ENCODE measurements around the gene SLC12A5.

Gene SLC12A5

DNA sequence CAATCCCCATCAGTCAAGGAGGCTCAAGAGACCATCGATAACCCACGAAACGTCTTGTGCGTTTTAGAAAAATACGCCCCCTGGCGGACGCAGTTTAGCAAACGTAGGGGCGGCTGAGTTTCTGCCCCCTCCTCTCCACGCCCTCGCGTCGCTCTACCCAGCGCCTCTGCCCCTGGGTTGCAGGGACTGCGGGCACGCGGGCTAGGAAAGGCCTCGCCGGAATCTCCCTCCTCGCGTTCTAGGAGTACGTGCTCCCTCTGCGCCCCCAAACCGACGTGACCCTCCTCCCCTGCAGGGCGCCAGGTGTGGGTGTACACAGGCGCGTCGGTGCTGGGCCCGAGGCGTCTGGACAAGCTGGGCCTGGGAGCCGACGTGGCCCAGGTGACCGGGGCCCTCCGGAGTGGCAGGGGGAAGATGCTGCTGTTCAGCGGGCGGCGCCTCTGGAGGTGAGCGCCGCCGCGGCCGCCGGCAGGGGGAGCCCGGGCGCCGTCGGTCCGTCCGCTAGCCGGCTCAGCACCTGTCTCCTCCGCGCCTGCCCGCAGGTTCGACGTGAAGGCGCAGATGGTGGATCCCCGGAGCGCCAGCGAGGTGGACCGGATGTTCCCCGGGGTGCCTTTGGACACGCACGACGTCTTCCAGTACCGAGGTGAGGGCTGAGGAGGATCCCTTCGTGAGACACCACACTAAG, 15.0 kb upstream of the SLC12A5 start:
- Mint-ChIP-seq H3K9me3 (ENCODE audit: low read depth) (no peaks in the 10 kb centered on the region), H3K36me3 (peaks cover 2% of the 10 kb centered on the region), H3K4me1 (ENCODE audit: low read depth) (peaks cover 40% of the 10 kb centered on the region), H3K27me3 (peaks cover 46% of the 10 kb centered on the region), H3K4me3 (peak overlapping the region; percentile 63), H3K27ac (no peak overlapping the region)

DNA sequence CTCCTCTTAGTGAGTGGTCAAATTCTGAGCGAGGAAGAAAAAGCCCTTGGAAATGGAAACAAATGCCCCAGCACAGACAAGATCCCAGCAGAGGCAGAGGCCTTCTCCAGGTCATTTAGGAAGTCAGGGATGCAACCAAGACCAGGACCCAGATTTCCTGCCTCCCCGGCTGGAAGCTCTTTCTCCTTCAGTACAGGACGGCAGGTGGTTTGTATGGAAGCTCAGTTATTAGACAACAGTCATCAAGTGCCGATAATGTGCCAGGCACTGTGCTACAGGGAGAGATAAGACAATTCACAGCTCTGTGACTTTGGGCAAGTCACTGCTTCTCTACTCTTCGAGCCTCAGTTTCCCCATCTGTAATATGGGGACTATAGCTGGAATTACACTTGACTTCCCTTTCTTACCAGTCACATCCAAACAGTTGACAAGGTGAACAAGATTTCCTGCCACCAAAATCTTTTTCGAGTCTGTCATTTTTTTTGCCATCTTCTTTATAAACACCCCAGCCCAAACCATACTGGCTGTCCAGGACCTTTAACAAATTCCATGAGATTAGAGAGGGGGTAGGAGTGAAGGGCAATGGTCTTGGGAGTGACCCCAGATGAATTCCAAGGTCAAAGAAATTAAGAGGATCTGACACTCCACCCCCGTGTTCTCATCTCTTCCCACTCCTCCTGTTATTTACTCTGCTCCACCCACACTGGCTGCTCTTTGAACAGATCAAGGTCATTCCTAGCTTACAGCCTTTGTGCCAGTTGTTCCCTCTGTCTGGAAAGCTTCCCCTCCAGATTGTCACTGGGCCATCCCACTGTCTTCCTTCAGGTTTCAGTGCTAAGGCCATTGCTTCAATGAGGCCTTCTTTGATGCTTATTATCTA, 14.3 kb upstream of the SLC12A5 start:
- Mint-ChIP-seq H3K27ac (no peak overlapping the region), H3K4me3 (peak overlapping the region; percentile 63), H3K9me3 (ENCODE audit: low read depth) (no peaks in the 10 kb centered on the region), H3K36me3 (peaks cover 2% of the 10 kb centered on the region), H3K4me1 (ENCODE audit: low read depth) (peaks cover 33% of the 10 kb centered on the region), H3K27me3 (peaks cover 42% of the 10 kb centered on the region)

DNA sequence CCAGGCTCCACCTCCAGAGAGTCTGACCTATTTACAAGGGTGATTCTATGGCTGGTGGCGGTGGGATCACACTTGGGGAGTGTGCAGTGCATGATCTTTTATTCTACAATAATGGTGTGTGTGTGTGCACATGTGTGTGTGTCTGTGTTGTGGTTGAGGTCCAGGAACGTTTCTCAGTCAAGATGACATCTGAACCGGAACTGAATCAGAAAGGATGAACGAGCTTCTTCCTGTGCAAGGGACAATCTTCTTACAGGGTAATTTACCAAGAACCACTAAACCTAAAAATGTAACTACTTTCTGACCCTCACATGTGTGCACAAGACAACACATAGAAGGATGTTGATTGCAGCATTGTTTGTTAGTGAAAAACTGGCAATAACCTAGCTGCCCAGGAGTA, 11.7 kb upstream of the SLC12A5 start:
- Mint-ChIP-seq H3K4me1 (ENCODE audit: low read depth) (peaks cover 25% of the 10 kb centered on the region), H3K36me3 (no peaks in the 10 kb centered on the region), H3K27me3 (peaks cover 39% of the 10 kb centered on the region), H3K9me3 (ENCODE audit: low read depth) (no peaks in the 10 kb centered on the region), H3K27ac (no peak overlapping the region), H3K4me3 (no peak overlapping the region)

DNA sequence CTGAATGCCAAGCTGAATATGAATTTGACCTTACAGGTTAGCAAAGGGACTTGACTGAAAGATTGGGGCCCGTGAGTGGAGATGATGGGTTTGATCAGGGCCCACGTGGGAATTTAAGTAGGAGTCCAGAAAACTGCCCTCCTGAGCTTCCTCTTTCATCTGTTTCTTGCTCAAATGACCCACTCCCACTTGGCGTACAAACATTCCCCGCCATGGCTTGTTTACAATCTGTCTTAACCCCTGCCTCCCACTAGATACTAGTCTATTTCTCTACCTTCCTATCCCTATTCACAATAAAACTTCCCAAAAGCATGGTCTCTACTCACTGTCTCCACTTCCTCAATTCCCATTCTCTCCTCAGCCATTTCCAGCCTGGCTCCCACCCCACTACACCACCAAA, 10.9 kb upstream of the SLC12A5 start:
- H3K27me3 Mint-ChIP-seq = peaks cover 33% of the 10 kb centered on the region
- H3K4me1 Mint-ChIP-seq (ENCODE audit: low read depth) = peaks cover 23% of the 10 kb centered on the region
- no peaks in the 10 kb centered on the region for H3K36me3 Mint-ChIP-seq
- H3K4me3 Mint-ChIP-seq = no peak overlapping the region
- H3K9me3 Mint-ChIP-seq (ENCODE audit: low read depth) = no peaks in the 10 kb centered on the region
- H3K27ac Mint-ChIP-seq = no peak overlapping the region

DNA sequence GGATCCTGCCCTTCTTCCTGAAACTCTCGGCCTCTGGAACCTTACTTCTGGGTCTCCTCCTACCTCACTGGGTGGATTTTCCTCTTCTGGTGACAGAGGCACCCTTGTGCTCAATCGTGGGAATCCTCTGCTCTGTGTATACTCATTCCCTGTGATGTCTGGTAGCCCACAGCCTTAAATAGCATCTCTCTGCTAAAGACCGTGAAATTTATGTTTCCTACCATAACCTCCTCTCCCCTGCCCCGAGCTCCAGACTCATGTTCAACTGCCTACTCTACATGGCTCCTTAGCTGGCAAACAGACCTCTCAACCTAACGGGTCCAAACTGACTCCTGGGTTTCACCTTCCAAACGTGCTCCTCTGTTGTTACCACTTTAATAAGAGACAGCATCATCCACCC, 10.4 kb upstream of the SLC12A5 start:
- Mint-ChIP-seq H3K27me3 (peaks cover 37% of the 10 kb centered on the region), H3K36me3 (no peaks in the 10 kb centered on the region), H3K9me3 (ENCODE audit: low read depth) (no peaks in the 10 kb centered on the region), H3K27ac (no peak overlapping the region), H3K4me3 (no peak overlapping the region), H3K4me1 (ENCODE audit: low read depth) (peaks cover 27% of the 10 kb centered on the region)

DNA sequence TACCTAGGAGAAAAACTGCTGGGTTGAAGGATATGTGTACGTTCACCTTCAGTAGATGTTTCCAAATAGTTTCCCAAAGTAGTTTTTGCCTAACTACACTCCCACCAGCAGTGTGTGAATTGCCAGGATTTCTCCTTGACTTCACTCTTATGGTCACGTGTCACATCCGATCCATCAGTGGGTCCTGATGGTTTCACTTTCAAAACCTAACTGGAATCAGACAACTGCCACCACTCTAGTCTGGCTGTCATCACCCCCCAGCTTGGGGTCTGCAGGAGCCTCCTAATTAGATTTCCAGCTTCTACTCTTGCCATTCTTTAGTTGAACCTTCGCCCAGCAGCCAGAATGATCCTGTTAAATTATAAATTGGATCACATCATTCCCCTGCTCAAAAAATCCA, 8.5 kb upstream of the SLC12A5 start:
- Mint-ChIP-seq H3K36me3 (no peaks in the 10 kb centered on the region), H3K4me1 (ENCODE audit: low read depth) (peaks cover 17% of the 10 kb centered on the region), H3K27me3 (peaks cover 50% of the 10 kb centered on the region), H3K4me3 (peak overlapping the region; percentile 69), H3K9me3 (ENCODE audit: low read depth) (no peaks in the 10 kb centered on the region), H3K27ac (no peak overlapping the region)

DNA sequence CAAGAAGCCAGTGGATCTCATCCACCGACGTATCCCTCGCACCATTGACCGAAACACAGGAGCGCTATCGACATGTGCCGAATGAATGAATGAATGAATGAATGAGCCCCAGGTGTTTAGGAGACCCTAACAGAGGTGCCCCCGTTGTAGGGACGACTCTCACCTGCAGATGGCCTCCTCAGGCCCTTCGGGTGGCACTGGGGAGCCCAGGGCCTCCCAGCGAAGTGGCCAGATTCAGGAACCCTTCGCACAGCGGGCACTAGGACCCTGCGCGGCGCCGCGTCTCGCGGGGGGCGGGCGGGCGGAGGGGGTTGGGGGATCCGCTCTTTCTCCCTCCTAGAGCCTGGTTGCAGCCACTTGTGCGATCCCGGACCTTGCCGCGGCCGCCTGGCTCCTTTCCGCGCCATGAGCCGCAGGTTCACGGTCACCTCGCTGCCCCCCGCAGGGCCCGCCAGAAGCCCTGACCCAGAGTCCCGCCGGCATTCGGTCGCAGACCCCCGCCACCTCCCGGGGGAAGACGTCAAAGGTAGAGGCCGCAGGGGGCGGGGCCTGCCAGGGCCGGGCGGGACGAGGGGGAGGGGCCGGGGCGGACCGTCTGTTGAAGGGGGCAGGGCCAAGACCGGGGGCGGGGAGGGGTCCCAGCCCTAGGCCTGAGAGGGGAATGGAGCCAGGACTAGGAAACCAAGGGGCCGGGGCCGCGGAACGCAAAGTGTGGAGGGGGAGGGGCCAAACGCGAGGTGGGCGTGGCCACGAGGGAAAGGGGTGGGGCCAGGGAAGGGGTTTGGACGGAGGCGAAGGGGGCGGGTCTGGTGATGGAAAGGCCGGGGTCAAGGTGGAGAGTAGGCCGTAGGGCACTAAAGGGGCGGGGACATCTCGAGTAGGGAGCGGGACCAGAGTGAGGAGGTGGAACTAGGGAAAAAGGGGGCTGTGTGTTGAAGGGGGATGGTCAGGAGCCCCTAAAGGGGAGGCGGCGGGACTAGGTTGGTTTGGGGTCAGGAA, 7.4 kb upstream of the SLC12A5 start:
- Mint-ChIP-seq H3K27me3 (peaks cover 52% of the 10 kb centered on the region), H3K9me3 (ENCODE audit: low read depth) (no peaks in the 10 kb centered on the region), H3K4me1 (ENCODE audit: low read depth) (peaks cover 17% of the 10 kb centered on the region), H3K4me3 (peak overlapping the region; percentile 74), H3K27ac (no peak overlapping the region), H3K36me3 (no peaks in the 10 kb centered on the region)

DNA sequence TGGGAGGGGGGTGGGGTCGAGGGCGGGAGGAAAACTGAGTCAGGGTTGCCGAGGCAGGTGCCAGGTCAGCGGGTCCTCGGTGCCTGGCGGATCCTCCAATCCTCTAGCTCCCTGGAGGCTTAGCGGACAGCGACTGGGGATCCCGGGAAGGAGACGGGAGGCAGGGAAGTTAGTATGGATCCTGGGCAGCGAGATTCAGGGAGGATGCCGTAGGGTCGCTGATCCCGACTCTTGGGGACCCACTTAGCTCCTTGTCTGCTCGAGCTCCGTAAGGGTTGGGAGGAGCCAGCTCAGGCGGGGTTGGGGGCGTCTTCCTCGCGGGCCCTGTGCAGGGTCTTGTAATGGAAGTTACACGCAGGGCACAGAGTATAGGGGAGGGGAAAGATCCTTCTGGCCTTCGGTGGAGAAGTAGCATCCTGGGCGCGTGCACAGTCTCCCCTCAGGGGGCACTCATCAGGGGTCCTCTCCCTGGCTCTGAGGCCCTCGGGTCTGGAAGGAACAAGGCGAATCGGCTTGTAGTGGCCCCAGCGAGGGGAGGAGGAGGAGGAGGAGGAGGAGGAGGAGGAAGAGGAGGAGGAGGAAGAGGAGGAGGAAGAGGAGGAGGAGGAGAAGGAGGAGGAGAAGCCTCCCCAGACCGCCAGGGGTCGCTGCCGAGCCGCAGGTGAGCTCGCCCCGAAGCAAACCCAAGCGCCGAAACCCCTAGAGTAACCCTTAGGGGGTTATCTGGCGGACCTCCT, 6.4 kb upstream of the SLC12A5 start:
- Mint-ChIP-seq H3K4me3 (peak overlapping the region; percentile 74), H3K9me3 (ENCODE audit: low read depth) (no peaks in the 10 kb centered on the region), H3K4me1 (ENCODE audit: low read depth) (peaks cover 17% of the 10 kb centered on the region), H3K27me3 (peaks cover 48% of the 10 kb centered on the region), H3K27ac (no peak overlapping the region), H3K36me3 (no peaks in the 10 kb centered on the region)

DNA sequence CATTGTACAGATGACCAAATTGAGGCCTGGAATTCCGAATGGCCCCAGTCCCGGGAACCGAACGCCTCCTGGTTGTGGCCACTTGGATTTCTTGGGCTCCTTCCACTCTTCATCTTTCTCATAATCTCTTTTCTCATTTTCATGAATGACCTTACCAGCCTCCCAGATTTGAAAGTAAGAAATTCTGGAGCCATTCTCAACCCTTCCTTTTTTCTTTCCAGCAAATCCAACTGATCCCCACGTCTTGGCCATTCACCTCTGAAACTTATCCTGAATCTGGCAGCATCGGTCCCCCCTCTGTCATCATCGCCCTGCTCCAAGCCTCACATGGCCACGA, 5.9 kb upstream of the SLC12A5 start:
- Mint-ChIP-seq H3K27ac (no peak overlapping the region), H3K4me1 (ENCODE audit: low read depth) (peaks cover 17% of the 10 kb centered on the region), H3K4me3 (peak overlapping the region; percentile 27), H3K9me3 (ENCODE audit: low read depth) (no peaks in the 10 kb centered on the region), H3K36me3 (no peaks in the 10 kb centered on the region), H3K27me3 (peaks cover 48% of the 10 kb centered on the region)

DNA sequence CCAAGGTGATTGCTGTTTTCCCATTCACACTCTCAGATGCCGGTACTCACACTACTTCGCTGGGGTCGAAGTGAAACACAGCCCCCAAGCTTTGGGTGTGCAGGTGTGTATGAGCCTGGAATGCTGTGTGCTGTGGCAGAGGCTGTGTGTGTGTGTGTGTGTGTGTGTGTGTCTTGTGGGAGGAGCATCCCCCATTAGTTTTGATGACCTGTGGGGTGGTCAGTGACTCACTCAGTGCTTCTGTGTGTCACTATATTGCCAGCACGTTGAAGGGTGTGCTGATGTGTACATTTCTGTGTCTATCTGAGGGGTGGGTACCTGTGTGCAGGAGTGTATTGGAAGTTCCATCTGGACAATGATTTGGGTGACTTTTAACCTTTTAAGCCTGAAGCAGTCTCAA, 5.0 kb upstream of the SLC12A5 start:
- Mint-ChIP-seq H3K4me3 (no peak overlapping the region), H3K36me3 (no peaks in the 10 kb centered on the region), H3K27me3 (peaks cover 41% of the 10 kb centered on the region)

DNA sequence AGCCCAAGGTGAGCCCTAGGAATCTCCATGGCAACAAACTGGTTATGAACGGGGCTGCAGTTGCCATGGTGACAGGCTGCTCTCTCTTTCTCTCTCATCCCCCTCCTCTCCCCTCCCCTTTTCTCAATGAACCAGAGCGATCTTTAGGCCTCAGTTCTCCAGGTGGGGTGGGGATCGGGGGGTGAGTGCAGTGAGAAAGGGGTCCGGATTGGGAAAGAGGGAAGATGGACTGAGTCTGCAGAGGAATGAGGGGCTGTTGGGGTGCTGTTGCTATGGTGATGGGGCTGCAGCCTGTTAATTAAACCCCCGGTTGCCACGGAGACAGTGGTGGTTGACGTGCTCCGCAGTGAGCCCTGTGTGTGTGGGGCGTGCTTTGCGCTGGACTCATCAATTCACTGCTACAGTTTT, 3.6 kb upstream of the SLC12A5 start:
- Mint-ChIP-seq H3K4me3 (no peak overlapping the region), H3K36me3 (no peaks in the 10 kb centered on the region), H3K27ac (no peak overlapping the region), H3K9me3 (ENCODE audit: low read depth) (no peaks in the 10 kb centered on the region), H3K4me1 (ENCODE audit: low read depth) (peaks cover 17% of the 10 kb centered on the region), H3K27me3 (peaks cover 40% of the 10 kb centered on the region)

More for the DNA sequence above, 5.0 kb upstream of the SLC12A5 start:
- Mint-ChIP-seq H3K4me1 (ENCODE audit: low read depth) (peaks cover 17% of the 10 kb centered on the region), H3K9me3 (ENCODE audit: low read depth) (no peaks in the 10 kb centered on the region), H3K27ac (no peak overlapping the region)

DNA sequence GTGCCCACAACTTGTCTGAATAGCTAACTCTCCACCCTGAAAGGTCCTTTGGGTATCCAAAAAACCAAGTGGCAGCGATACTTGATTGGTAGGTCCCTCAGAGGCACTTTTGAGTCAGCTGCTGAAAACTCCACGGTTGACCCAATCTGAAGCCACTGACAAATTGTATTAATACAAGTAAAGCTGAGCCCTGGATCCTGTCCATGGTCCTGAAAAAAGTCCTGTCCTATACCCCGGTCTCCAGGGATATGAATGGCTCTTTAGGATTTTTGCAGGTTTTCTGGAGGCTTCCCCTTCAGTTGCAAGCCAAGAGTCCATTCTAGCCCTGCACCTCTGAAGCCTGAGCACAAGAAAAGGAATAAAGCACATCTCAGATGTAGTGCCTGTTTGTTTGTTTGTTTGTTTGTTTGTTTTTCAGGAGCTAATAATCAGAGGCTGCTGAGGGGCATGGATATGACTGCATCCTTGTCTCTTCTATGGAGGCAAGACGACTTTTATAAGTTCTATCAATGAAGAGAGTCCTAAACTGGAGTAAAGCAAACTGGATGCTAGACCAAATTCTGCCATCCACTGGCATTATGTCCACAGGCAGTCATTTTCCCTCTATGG, 1.7 kb upstream of the SLC12A5 start:
- Mint-ChIP-seq H3K4me3 (no peak overlapping the region), H3K27ac (no peak overlapping the region), H3K9me3 (ENCODE audit: low read depth) (no peaks in the 10 kb centered on the region), H3K27me3 (peaks cover 36% of the 10 kb centered on the region), H3K36me3 (no peaks in the 10 kb centered on the region), H3K4me1 (ENCODE audit: low read depth) (peaks cover 8% of the 10 kb centered on the region)

DNA sequence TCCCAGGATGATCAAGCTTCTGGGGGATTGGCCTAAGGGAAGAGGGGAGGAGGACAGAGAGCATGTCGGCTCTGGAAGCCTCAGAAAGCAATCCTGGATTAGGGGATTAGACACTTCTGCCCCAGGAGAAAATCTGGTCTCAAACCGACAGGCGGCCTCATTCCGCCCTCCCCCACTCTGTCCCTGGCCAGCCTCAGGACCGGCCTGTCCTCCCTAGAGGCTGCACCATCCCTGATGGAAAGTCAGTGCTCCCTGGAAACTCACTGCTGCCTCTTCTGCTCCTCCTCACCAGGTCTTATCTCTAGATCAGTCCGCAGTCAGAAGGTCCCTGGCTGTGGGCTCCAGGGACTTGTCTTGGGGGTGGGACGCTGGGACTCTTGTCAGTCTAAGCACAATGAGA, 905 bp upstream of the SLC12A5 start:
- Mint-ChIP-seq H3K9me3 (ENCODE audit: low read depth) (no peaks in the 10 kb centered on the region), H3K27ac (no peak overlapping the region), H3K27me3 (peaks cover 43% of the 10 kb centered on the region), H3K4me3 (no peak overlapping the region), H3K36me3 (no peaks in the 10 kb centered on the region), H3K4me1 (ENCODE audit: low read depth) (peaks cover 5% of the 10 kb centered on the region)

All from activated naive CD8-positive, alpha-beta T cell (primary cell).